HG02973 (cell line): ENCODE results near the gene STK10.
A peak's percentile ranks its signal among the peaks of the same experiment; 100 is the strongest.
"Not testable (repeated sequence)": the region's sequence is repeated elsewhere in the genome, so short reads cannot be mapped to it uniquely, and the experiment has no call there.

ENCODE experiments used
- ATAC-seq: cut with Tn5 transposase; IDR thresholded peaks from one replicate; pipeline ENCODE4 v1.9.1; 2021; ENCODE audit warnings: moderate library complexity; ENCODE audit not compliant: unreplicated experiment

The STK10 gene

GRCh38 chr5:172029876-172030275, 158.1 kb downstream of the STK10 start:
- ATAC-seq, result no peak

GRCh38 chr5:172028167-172028566, 159.9 kb downstream of the STK10 start:
- ATAC-seq, result no peak

- not testable (repeated sequence) for ATAC-seq
Measured at GRCh38 chr5:172020110-172020786, 167.8 kb downstream of the STK10 start.

GRCh38 chr5:172015346-172015745, 172.7 kb downstream of the STK10 start:
- ATAC-seq, result no peak

GRCh38 chr5:172010278-172010677, 177.7 kb downstream of the STK10 start:
- ATAC-seq, result no peak

GRCh38 chr5:172009536-172010270, 178.3 kb downstream of the STK10 start:
- ATAC-seq, result no peak

GRCh38 chr5:172008689-172009141, 179.3 kb downstream of the STK10 start:
- ATAC-seq, result no peak

- ATAC-seq, result no peak
Measured at GRCh38 chr5:172008111-172008455, 179.9 kb downstream of the STK10 start.

- ATAC-seq, result no peak
Measured at GRCh38 chr5:172007175-172008110, 180.6 kb downstream of the STK10 start.

GRCh38 chr5:172006321-172007174, 181.5 kb downstream of the STK10 start, which contains the start of gene FBXW11:
Gene FBXW11, minus strand, starts transcription at chr5:172006638. Its CDS starts 136 bp downstream, at chr5:172006502.
- ATAC-seq, result peak; percentile 76

GRCh38 chr5:172005708-172006320, 182.2 kb downstream of the STK10 start:
- ATAC-seq, result no peak

- no peak for ATAC-seq
Measured at GRCh38 chr5:172004824-172005237, 183.2 kb downstream of the STK10 start.

- no peak for ATAC-seq
Measured at GRCh38 chr5:172003746-172004145, 184.3 kb downstream of the STK10 start.

- ATAC-seq, result no peak
Measured at GRCh38 chr5:172002840-172003512, 185.0 kb downstream of the STK10 start.

- ATAC-seq, result no peak
Measured at GRCh38 chr5:172002310-172002709, 185.7 kb downstream of the STK10 start.

- ATAC-seq, result peak; percentile 47
Measured at GRCh38 chr5:171999877-172000276, 188.1 kb downstream of the STK10 start.

GRCh38 chr5:171999100-171999499, 188.9 kb downstream of the STK10 start:
- no peak for ATAC-seq

GRCh38 chr5:171997011-171997410, 191.0 kb downstream of the STK10 start:
- no peak for ATAC-seq

GRCh38 chr5:171992813-171993212, 195.2 kb downstream of the STK10 start:
- no peak for ATAC-seq
